Neuronal stem cell (in vitro differentiated cells): Measurements from ENCODE around the gene EVI5L.

Experiments used
- DNase-seq: peaks from one replicate; pipeline ENCODE4 v3.0.0-alpha.2; 2013; ENCODE audit warnings: low spot score
- H2AFZ ChIP-seq: one replicate; pipeline ENCODE4 v1.6.1; 2013; ENCODE audit warnings: mild to moderate bottlenecking, low read length, inconsistent platforms
- H2AK5ac ChIP-seq: 2 replicates; pipeline ENCODE4 v1.6.1; 2013; ENCODE audit warnings: low read depth, mild to moderate bottlenecking, inconsistent platforms, low read length, moderate library complexity, mixed read lengths
- H2BK120ac ChIP-seq: 2 replicates; pipeline ENCODE4 v1.6.1; 2013; ENCODE audit warnings: low read depth, mild to moderate bottlenecking, inconsistent platforms, low read length, moderate library complexity, mixed read lengths
- H2BK12ac ChIP-seq: one replicate; pipeline ENCODE4 v1.6.1; 2013; ENCODE audit warnings: low read length, inconsistent platforms
- H2BK15ac ChIP-seq: 2 replicates; pipeline ENCODE4 v1.6.1; 2013; ENCODE audit warnings: mild to moderate bottlenecking, low read length, inconsistent platforms, mixed read lengths
- H2BK5ac ChIP-seq: one replicate; pipeline ENCODE4 v1.6.1; 2013; ENCODE audit warnings: inconsistent platforms, mild to moderate bottlenecking, low read length, moderate library complexity
- H3K14ac ChIP-seq: one replicate; pipeline ENCODE4 v1.6.1; 2013; ENCODE audit warnings: low read length, inconsistent platforms
- H3K18ac ChIP-seq: 2 replicates; pipeline ENCODE4 v1.6.1; 2013; ENCODE audit warnings: low read length, inconsistent platforms
- H3K23ac ChIP-seq: 2 replicates; pipeline ENCODE4 v1.6.1; 2013; ENCODE audit warnings: low read depth, mild to moderate bottlenecking, mixed read lengths, low read length, inconsistent platforms; ENCODE audit not compliant: poor library complexity
- H3K27ac ChIP-seq: replicated peaks from 3 replicates; pipeline ENCODE4 v1.5.1; 2013; ENCODE audit warnings: low read length, inconsistent platforms
- H3K27me3 ChIP-seq, 3 experiments: 2 replicates each; pipeline ENCODE4 v1.6.1; 2013; ENCODE audit warnings: low read length in 3 of 3, mild to moderate bottlenecking in 2 of 3, inconsistent platforms in 1 of 3, low read depth in 1 of 3, mixed read lengths in 1 of 3, moderate library complexity in 1 of 3; ENCODE audit not compliant: control insufficient read depth in 3 of 3, insufficient read depth in 3 of 3
- H3K36me3 ChIP-seq, 2 donors: replicated peaks in 1 of 2; 2 replicates each; pipeline ENCODE4 v1.6.1; 2013; ENCODE audit warnings: low read length in 2 of 2; ENCODE audit not compliant: control insufficient read depth in 2 of 2, insufficient read depth in 2 of 2
- H3K4ac ChIP-seq: 2 replicates; pipeline ENCODE4 v1.6.1; 2013; ENCODE audit warnings: inconsistent platforms, mild to moderate bottlenecking, low read length, moderate library complexity
- H3K4me1 ChIP-seq, 2 donors: 1 replicate in 1 of 2; 2 replicates in 1 of 2; pipeline ENCODE4 v1.6.1; 2013; ENCODE audit warnings: low read length in 2 of 2, low read depth in 1 of 2; ENCODE audit not compliant: control insufficient read depth in 2 of 2, insufficient read depth in 1 of 2
- H3K4me2 ChIP-seq: one replicate; pipeline ENCODE4 v1.6.1; 2013; ENCODE audit warnings: mild to moderate bottlenecking, low read length, inconsistent platforms; ENCODE audit not compliant: insufficient read depth, poor library complexity, severe bottlenecking
- H3K4me3 ChIP-seq, 2 donors: 2 replicates each; pipeline ENCODE4 v1.5.1; 2013; ENCODE audit warnings: low read length in 2 of 2, mild to moderate bottlenecking in 2 of 2, inconsistent platforms in 1 of 2, moderate library complexity in 1 of 2
- H3K79me1 ChIP-seq: one replicate; pipeline ENCODE4 v1.6.1; 2013; ENCODE audit warnings: low read depth, mild to moderate bottlenecking, inconsistent platforms, low read length, moderate library complexity
- H3K9ac ChIP-seq: one replicate; pipeline ENCODE4 v1.6.1; 2013; ENCODE audit warnings: mild to moderate bottlenecking, low read depth, low read length, inconsistent platforms; ENCODE audit not compliant: poor library complexity
- H3K9me3 ChIP-seq, 2 donors: replicated peaks in 1 of 2; 2 replicates each; pipeline versions ENCODE3 to v1.6.1; 2013; ENCODE audit warnings: low read length in 2 of 2, mild to moderate bottlenecking in 2 of 2, inconsistent platforms in 1 of 2, low read depth in 1 of 2, mixed read lengths in 1 of 2, moderate library complexity in 1 of 2; ENCODE audit not compliant: control insufficient read depth in 2 of 2, insufficient read depth in 1 of 2
- H4K8ac ChIP-seq: one replicate; pipeline ENCODE4 v1.6.1; 2013; ENCODE audit warnings: low read depth, mild to moderate bottlenecking, inconsistent platforms, low read length, moderate library complexity
- H4K91ac ChIP-seq: one replicate; pipeline ENCODE4 v1.6.1; 2013; ENCODE audit warnings: low read length, low read depth, mild to moderate bottlenecking, inconsistent platforms; ENCODE audit not compliant: poor library complexity
- WGBS, 2 donors: extraction: QIAGEN DNeasy Blood & Tissue Kit; methylation state at CpG; one replicate each; pipeline ENCODE4 v1.1.7; 2013; ENCODE audit warnings: missing lambda C conversion rate in 2 of 2, mixed read lengths in 1 of 2; ENCODE audit not compliant: insufficient read length in 2 of 2, insufficient replicate concordance in 1 of 2; ENCODE audit errors: extremely low coverage in 2 of 2; 5-methylcytosine and 5-hydroxymethylcytosine counted together

EVI5L gene

DNA sequence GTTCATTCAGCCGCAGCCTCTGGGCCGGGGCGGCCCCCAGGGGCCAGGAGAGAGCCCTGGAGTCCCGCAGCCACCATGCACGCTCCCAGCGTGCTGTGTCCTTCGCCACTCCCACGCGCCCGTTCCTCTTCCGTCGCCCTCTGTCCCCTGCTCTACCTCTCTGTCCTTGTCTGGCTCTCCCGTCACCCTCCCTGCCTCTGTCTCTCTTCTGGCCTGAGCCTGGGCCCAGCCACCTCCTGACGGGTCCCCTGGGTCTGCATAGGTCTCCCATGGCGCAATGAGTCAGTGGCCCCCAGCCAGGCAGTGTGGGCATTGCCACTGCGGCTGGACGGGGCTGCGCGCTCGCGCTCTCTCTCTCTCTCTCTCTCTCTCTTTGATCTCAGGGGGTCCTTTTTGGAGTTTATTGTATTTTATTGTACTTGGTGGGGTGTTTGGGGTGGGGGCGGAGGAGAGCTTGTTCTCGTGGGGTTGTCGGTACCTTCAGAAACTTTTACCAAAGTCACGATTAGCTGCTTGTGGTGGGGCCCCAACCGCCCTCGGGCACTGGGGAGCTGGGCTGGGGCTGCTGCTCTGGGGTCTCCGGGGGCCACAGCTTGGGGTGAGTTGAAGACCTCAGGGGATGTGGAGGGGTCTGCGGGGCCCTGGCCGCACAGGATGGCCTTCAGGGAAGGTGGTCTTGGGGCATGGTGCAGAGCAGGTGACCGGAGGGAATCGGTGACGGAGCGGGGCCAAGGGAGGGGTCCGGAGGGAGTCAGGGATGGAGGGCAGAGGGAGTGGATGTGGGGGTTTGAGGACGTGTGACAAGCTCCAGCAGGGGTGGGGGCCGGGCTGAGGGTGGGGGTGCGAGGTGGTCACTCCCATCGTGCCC, 82.9 kb downstream of the EVI5L start:
- no peak overlapping the region for H2AFZ ChIP-seq
- H3K4ac ChIP-seq: no peak overlapping the region
- H3K4me2 ChIP-seq: no peak overlapping the region
- no peak overlapping the region for H3K4me3 ChIP-seq
- H3K14ac ChIP-seq: no peak overlapping the region
- no peak overlapping the region for H2AK5ac ChIP-seq
- no peak for DNase-seq
- no peak overlapping the region for H2BK15ac ChIP-seq
- no peak overlapping the region for H2BK120ac ChIP-seq
- no peaks in the 10 kb centered on the region for H3K9me3 ChIP-seq
- peaks cover 4 to 10% of the 10 kb centered on the region in 2 donors for H3K4me1 ChIP-seq
- H3K36me3 ChIP-seq: peaks cover 22 to 35% of the 10 kb centered on the region in 2 donors
- no peak overlapping the region for H2BK12ac ChIP-seq
- no peak overlapping the region for H3K9ac ChIP-seq
- no peak overlapping the region for H4K8ac ChIP-seq
- H4K91ac ChIP-seq: no peak overlapping the region
- H3K18ac ChIP-seq: no peak overlapping the region
- H3K27ac ChIP-seq: no peak overlapping the region
- no CpG with 5 or more reads among the region's 39 CpGs for WGBS, 2 donors
- H3K79me1 ChIP-seq: peaks cover 8% of the 10 kb centered on the region
- H2BK5ac ChIP-seq: no peak overlapping the region
- H3K23ac ChIP-seq: peak overlapping the region; percentile 65
- peaks cover 22 to 32% (median 22%) of the 10 kb centered on the region in 3 experiments for H3K27me3 ChIP-seq

DNA sequence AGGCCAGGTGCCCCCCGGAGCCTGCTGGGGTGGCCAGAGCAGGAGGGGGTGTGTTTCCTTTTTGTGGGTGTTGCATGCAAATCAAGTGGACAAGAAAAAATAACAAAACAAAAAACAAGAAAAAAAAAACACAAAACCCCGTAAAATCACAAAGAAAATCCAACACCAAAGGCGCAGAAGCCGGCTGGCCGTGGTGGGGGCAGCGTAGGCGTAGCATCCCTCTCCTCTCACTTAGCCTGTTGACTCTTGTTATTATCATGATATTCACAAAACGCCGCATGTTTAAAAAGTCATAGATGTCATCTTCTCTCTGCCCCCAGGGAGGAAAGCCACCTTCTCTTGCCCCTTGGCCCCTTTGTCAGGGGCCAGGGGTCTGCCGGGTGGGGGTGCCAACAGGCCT, 83.6 kb downstream of the EVI5L start:
- no peak overlapping the region for H3K4me3 ChIP-seq
- no peak overlapping the region for H2AK5ac ChIP-seq
- no peak for DNase-seq
- no peak overlapping the region for H2BK15ac ChIP-seq
- no peak overlapping the region for H3K14ac ChIP-seq
- no peak overlapping the region for H3K4me2 ChIP-seq
- peaks cover 3% of the 10 kb centered on the region for H3K79me1 ChIP-seq
- H3K36me3 ChIP-seq: peaks cover 22 to 35% of the 10 kb centered on the region in 2 donors
- H3K9me3 ChIP-seq: no peaks in the 10 kb centered on the region
- peaks cover 5 to 11% of the 10 kb centered on the region in 2 donors for H3K4me1 ChIP-seq
- H4K91ac ChIP-seq: no peak overlapping the region
- no peak overlapping the region for H2BK12ac ChIP-seq
- H3K27ac ChIP-seq: no peak overlapping the region
- H3K18ac ChIP-seq: no peak overlapping the region
- no CpG with 5 or more reads among the region's 10 CpGs for WGBS, 2 donors
- H3K23ac ChIP-seq: no peak overlapping the region
- H3K4ac ChIP-seq: no peak overlapping the region
- no peak overlapping the region for H2AFZ ChIP-seq
- H3K9ac ChIP-seq: no peak overlapping the region
- no peak overlapping the region for H4K8ac ChIP-seq
- H2BK120ac ChIP-seq: no peak overlapping the region
- no peak overlapping the region for H2BK5ac ChIP-seq
- H3K27me3 ChIP-seq: peaks cover 22 to 38% (median 22%) of the 10 kb centered on the region in 3 experiments

DNA sequence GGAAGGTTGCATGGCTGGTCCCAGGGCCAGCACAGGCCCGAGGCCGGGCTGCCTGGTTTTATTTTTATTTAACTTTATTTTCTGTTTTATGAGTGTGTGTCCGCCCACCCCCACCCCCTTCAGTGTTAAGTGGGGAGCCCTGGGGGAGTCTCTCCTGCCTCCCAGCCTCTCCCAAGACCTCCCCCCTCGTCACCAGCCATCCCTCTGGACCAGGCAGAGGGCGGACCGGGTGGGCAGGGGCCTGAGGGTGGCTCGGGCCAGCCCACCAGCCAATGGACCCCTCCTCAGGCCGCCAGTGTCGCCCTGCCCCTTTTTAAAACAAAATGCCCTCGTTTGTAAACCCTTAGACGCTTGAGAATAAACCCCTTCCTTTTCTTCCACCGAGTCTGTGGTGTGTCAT, 84.1 kb downstream of the EVI5L start:
- Histone ChIP-seq H3K18ac (no peak overlapping the region), H3K36me3 (peaks cover 22 to 35% of the 10 kb centered on the region in 2 donors), H2BK12ac (no peak overlapping the region), H3K4me3 (no peak overlapping the region), H2BK5ac (no peak overlapping the region), H3K4me1 (peaks cover 5 to 11% of the 10 kb centered on the region in 2 donors), H2BK15ac (no peak overlapping the region), H3K23ac (peak overlapping the region; percentile 80), H3K4me2 (no peak overlapping the region), H3K14ac (no peak overlapping the region), H3K79me1 (peaks cover 4% of the 10 kb centered on the region), H3K27ac (no peak overlapping the region), H3K9me3 (no peaks in the 10 kb centered on the region), H3K27me3 (peaks cover 22 to 42% (median 22%) of the 10 kb centered on the region in 3 experiments), H4K8ac (no peak overlapping the region), H3K9ac (no peak overlapping the region), H2AFZ (no peak overlapping the region), H4K91ac (no peak overlapping the region), H3K4ac (no peak overlapping the region), H2BK120ac (no peak overlapping the region), H2AK5ac (no peak overlapping the region)
- DNase-seq: no peak
- WGBS, 2 donors: no CpG with 5 or more reads among the region's 12 CpGs
